AG09319 (cell line): Measurements from ENCODE around the gene AHRR.

Experiments
- DNase-seq: peaks from one replicate; pipeline ENCODE4 v3.0.0-alpha.2; 2010; ENCODE audit warnings: low read depth; ENCODE audit errors: extremely low read depth
- CTCF ChIP-seq: IDR thresholded peaks from 2 replicates; pipeline ENCODE4 v1.5.1; 2011; ENCODE audit warnings: low read depth, mild to moderate bottlenecking, inconsistent platforms, low read length, moderate library complexity

The AHRR gene

GRCh38 chr5:479566-480319, 158.2 kb downstream of the AHRR start:
- DNase-seq = no peak
- TF ChIP-seq CTCF = no peak

GRCh38 chr5:481347-481746, 159.8 kb downstream of the AHRR start:
- no peak for TF ChIP-seq CTCF
- DNase-seq = no peak

DNA sequence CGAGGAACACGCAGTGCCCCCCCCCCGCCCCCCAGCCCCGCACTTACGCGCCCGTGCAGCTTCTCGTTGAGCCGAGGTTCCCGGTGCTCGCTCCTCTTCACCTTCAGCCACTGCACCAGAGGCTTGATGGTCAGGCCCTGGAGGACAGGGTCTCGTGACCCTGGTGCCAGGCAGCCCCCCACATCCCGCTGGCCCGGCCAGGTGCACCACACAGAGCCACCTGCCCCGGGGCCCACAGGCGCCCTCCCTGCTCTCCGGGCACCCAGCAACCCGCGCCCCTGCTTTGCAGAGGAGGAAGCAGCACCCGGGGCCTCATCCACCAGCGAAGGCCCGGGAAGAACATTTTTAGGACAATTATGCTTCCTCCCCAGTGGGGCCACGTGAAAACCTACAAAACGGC, 160.5 kb downstream of the AHRR start:
- TF ChIP-seq CTCF = no peak
- no peak for DNase-seq

DNA sequence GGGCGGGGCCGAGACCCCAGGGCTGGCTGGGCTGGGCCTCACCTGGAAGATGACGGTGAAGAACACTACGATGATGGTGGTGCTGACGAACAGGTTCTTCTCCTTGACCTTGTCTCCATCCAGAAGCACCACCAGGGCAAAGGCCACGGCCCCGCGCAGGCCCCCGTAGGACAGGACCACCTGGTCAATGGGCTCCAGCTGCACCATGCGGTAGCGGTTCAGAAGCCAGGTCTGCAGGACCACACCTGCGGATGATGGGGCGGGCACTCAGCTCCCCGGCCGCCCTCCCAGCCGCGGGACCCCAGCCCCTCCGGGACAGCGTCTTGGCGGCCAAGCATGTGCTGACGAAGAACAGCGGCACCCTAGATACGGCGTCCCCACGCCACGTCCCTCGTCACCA, 161.0 kb downstream of the AHRR start:
- no peak for TF ChIP-seq CTCF

DNA sequence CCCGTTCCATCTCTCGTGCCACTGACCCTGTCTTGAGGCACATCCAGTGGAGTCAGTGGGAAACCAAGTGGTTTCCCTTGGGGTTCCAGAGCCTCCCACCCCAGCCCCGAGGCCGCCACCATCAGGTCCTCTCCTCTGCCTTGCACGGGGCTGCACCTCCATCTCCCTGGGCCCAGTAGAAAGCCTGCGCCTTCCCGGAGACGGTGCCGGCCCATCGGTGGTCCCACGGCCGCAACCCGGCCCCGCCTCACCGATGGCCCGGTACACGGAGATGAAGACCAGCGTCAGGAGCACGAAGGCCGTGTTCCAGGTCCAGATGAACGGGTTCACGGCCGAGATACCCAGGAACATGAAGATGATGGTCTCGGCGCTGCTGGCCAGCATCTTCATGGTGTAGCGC, 161.5 kb downstream of the AHRR start:
- DNase-seq = no peak
- TF ChIP-seq CTCF = no peak

More for the DNA sequence above, 161.0 kb downstream of the AHRR start:
- DNase-seq = no peak

- DNase-seq = no peak
- no peak for TF ChIP-seq CTCF
These were observed 162.1 kb downstream of the AHRR start for GRCh38 chr5:483434-484140.

DNA sequence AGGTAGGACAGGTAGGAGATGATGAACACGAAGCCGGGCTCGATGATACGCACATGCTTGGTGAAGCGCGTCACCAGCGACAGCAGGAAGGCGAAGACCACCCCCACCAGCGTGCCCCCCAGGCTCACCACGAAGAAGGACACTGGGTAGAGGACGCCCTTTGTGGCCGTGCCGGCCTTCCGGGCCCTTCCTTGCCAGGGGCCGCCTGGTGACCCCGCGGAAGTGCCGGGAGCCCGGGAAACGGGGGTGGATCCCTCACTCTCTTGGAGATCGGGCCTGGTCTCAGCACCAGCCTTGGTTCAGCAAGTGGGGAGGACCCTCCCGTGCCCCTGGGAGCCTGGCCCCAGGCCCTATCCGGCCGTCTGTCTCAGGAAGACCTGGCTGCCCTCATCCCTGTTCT, 163.0 kb downstream of the AHRR start:
- no peak for TF ChIP-seq CTCF
- DNase-seq = no peak
